Amniotic epithelial cell (primary cell): Measurements from ENCODE around the gene ATXN7L3B.
A peak's percentile ranks its signal among the peaks of the same experiment; 100 is the strongest.
"Not testable (repeated sequence)": the region's sequence is repeated elsewhere in the genome, so short reads cannot be mapped to it uniquely, and the experiment has no call there.

ENCODE experiments used
- DNase-seq: peaks from one replicate; pipeline ENCODE4 v3.0.0-alpha.2; 2010; ENCODE audit warnings: low read depth

Gene ATXN7L3B, protein sequence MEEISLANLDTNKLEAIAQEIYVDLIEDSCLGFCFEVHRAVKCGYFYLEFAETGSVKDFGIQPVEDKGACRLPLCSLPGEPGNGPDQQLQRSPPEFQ

GRCh38 chr12:74537707-74538385 is at the start of gene ATXN7L3B:
Gene ATXN7L3B, plus strand, starts transcription at chr12:74537835. Its CDS starts 278 bp downstream, at chr12:74538113.
- peak; percentile 91 for DNase-seq

DNA sequence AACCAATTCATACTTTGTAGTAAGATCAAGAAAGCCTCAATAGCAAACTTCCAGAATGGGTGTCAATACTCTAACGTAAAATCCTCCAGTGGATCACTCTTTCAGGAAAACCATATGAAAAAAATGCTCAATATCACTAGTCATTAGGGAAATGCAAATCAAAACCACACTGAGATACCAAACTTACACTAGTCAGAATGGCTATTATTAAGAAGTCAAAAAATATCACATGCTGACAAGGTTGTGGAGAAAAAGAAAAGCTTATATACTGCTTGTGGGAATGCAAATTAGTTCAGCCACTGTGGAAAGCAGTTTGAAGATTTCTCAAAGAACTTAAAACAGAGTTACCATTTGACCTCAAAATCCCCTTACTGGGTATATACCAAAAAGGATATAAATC is 49.5 kb upstream of the ATXN7L3B start:
- no peak for DNase-seq

DNA sequence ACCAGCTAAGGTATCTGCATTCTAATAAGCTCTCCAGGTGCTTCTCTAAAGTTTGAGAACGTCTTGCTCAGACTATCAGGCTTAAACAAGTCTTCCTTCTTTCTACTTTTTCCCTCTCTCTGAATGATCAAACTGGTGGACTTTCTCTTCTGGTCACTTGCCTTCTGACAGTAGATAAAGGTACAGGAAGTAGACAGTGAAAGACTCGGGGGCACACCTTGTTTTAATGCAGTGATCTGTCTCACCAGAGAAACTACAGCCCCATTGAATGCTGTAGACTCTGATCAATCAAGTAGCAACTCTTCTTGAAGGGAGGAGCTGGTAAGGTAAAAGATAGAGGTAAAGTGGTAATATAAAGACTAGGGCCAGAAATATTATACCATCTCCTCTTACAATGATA is 48.1 kb upstream of the ATXN7L3B start:
- DNase-seq: no peak

DNA sequence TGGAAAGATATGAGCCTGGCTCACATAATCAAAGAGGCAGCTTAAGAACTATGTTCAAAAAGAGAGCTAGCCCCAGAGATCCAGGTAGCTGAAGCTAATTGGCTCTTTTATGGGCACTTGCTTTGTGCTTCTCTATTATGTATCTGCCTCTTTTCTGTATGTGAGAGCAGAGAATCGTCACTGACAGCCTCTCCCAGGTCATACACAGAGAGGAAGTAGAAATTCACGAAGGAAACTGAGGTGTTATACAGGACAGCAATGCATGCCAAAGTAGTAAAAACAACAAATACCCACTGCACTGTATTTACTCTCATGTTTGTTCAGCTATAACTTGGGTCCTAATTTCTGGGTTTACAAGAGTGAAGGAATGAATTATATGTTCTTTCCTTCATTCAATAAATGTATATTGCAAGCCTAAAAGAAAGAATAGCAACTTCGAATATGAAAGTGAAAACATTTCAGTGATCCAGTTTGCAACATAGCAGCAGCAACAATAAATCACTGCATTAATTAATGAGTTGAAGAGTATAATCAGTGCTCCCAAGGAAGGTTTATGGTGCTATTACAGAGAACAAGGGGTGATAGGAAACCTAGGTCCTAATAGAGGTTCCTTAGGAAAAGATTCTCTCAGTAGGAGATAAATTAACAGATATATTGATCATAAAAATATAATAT is 47.1 kb upstream of the ATXN7L3B start:
- no peak for DNase-seq

DNA sequence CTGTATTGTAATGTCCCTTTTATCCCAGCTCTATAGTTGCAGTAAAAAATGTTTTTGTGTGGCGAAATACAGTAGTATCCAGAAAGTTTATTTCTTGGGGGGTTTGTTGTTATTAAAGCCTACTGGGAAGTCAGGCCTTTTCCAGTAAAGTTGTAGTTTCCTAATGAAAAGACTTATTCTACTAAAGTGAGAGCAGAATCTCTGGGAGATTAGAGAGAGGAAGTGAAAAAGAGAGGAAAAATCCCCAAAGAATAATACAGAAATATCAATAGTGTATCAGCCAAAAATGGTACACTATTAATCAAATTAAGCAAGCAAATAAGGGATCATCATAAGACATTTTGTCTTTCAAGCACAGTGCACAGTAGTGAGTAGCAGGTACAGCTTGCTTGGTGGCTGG is 46.3 kb upstream of the ATXN7L3B start:
- DNase-seq: no peak

DNA sequence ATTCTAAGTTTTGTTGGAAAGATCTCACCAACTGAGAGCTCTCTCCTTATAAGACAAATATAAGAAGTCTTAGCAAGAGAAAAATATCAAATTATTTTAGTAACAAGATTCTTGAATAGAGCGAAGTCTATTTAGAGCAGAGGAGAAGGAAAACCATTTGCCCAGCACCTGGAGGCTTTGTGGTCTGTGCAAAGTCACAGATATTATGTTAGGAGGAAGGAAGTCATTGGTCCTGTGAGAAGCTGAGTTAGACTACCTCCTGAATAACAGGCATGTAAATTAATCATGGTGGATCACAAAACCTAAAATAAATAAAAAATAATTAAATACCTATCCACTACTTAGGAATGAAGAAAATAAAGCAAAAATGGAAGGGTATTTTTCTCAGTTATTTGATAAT is 38.4 kb upstream of the ATXN7L3B start:
- no peak for DNase-seq

- not testable (repeated sequence) for DNase-seq
Measured at GRCh38 chr12:74508873-74509657, 28.6 kb upstream of the ATXN7L3B start.

GRCh38 chr12:74509886-74510285 is 27.7 kb upstream of the ATXN7L3B start:
- no peak for DNase-seq

DNA sequence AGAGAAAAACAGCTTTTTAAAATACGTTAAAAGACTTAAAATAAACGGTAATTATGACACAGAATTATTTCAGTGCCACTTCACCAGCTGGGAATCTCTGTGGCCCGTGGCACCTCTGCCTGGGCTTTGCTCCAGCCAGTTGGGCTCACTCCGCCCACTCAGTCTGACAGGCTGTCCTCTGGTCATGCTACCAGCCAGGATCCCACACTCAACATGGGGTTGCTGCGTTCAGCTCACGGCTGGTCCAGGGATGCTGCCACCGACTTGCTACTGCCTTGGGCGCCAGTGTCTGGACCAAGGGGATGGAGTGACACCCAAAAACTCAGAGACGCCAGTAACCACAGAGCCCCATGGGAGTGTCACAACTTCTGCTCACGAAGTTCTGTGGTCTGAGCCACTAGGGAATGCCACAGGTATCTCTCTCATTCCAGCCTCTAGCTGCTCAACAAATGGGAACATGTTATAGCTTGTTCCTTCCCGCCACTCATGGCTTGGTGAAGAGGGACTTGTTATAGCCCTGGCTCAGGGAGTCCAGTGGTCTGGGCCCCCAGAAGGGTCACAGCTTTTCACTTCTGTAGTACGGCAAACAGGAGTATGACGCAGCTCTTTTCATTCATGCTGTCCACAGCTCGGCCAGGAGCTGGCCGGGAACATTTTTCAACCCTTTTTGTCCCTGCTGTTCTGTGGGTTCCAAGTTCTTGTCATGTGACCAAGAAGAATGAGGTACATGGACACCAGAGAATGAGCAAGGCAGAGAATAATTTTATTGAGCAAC is 23.4 kb upstream of the ATXN7L3B start:
- DNase-seq: no peak

DNA sequence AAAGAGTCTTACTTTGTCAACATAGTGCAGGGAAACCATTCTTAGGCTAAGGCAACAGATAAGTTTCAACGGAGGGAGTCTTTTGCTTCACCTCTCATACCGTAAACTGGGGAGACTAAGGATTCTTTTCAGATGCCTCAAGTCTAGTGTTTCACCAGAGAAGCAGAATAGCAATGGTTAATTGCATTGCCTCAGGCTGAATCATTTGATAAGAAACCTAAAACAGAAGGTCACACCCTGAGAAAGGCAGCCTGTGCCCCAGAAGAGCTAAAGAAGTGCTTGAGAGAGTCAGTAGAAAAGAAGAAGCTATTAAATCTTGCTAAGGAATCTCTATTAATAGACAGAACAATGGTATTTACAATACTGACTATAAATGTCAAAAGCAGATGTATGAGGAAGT is 21.8 kb upstream of the ATXN7L3B start:
- peak; percentile 52 for DNase-seq

- no peak for DNase-seq
Measured at GRCh38 chr12:74526535-74526934, 11.1 kb upstream of the ATXN7L3B start.

DNA sequence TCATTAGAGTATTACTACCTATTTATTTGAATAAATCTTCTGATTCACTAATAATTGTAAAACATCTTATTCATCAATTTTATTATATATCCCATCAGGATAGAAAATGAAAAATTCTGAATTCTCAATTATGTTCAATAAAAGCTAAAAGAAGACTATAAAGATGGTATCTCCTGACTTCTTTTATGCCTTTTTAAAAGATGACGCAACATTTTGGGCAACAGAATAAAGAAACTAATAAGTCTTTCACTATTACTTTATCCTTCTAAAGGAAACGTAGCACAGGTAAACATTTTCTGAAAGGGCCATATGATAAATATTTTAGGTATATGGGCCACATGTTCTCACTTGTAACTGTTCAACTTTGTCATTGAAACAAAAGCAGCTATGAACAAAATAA is 10.1 kb upstream of the ATXN7L3B start:
- no peak for DNase-seq

GRCh38 chr12:74530676-74531075 is 7.0 kb upstream of the ATXN7L3B start:
- no peak for DNase-seq

DNA sequence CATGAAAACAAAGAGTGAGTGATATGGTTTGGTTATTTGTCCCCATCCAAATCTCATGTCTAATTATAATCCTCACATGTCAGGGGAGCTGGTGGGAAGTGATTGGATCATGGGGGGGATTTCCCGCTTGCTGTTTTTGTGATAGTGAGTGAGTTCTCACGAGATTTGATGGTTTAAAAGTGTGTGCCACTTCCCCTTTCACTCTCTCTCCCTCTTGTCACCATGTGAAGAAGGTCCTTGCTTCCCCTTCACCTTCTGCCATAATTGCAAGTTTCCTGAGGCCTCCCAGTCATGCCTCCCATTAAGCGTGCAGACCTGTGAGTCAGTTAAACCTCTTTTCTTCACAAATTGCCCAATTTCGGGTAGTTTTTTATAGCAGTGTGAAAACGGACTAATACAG is 2.1 kb upstream of the ATXN7L3B start:
- DNase-seq: no peak

GRCh38 chr12:74537126-74537706 is 419 bp upstream of the ATXN7L3B start:
- peak; percentile 62 for DNase-seq

DNA sequence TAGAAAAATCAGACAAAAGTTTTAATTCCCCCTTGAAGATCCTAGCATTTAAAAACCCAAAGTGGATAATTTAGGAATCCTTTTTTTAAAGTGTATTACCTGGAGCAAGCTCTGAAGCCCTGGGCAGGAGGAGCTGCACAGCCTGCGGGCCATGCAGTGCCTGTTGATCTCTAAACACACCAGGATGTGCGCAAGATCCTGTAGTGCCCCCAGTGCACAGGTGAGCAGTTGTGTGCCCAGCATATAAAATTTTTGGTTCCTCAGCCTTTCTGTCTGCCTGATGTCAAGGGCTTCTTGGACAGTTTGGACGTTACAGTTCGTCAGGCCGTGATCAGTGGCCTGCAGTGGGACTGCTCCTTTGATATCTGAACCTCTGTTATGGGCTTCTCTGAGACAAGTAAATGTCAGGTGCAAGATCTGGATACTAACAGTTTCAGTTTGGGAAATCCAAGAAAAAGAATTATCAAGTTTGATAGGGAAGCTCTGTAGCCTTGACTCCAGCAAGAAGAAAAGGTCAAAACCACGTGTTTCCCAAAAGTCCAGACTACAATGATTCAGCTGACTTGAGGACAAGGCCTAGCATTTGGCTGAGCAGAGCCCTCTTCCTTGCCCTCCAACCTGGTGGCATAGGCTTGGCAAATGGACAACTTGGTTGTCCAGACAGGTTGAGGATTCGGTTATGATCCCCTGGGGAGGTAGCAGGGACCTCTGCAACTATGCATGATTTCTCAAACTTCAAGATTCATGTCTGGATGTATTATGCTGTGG is 1.0 kb downstream of the ATXN7L3B start:
- no peak for DNase-seq

- DNase-seq: peak; percentile 22
Measured at GRCh38 chr12:74539261-74539660, 1.6 kb downstream of the ATXN7L3B start.

DNA sequence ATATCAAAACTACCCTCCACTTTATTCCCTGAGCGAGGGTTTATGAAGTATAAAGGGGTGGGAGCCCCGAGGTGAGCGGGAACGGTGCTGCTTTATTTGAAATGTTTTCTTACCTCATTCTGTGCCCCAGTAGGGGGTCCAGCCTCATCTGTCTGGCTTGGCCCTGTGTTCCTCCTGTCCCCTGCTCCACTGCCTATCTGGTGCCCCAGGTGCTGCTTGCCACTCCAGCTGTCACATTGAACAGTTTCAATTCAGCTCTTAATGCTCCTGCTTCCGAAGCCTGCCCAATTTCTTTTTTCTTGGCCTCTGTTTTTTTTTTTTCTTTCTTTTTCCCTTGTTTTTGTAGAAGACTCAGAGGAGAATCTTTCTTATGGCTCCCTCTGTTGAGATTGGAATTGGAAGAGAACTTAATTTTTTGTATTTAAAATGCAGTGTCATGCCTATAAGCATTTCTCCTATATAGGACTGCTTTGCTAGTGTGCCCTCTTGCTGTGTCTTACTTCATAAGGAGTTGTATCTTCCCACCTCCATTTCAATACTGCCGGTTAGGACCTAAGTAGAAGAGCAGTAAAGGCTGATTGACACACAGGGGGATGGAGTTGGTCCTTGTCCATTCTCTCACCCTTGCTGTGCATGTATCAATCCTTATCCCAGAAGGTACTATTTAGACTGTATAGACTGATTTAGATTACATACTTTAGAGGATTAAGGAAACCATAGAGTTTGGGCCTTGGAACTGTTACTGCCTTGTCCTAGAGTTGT is 2.3 kb downstream of the ATXN7L3B start:
- no peak for DNase-seq

DNA sequence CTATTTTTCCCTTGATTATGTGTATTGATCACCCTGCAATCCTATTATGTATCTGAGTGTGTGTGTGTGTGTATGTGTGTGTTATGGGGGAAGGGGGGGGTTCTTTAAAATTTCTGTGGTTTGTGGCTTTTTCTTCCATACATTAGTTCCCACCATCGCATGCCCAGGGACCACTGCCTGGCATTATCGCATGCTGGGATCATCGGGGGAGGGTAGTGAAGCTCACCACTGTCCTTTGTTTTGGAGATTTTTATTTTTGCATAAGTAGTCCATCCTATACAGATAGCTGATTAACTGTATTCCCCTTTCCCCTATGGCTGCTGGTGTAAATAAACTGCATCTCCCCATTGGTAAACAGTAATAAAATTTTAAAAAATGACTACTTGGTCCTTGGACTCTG is 3.4 kb downstream of the ATXN7L3B start:
- DNase-seq: no peak

GRCh38 chr12:74547249-74547648 is 9.6 kb downstream of the ATXN7L3B start:
- DNase-seq: no peak
